RWPE1 (cell line): ENCODE results near the gene NPHS1.

Experiments used
- CTCF ChIA-PET: fragments of 350-600 bp; sonication (Branson Sonifier 250); formaldehyde crosslinking; extraction: SDS; loops from one replicate; lab custom pipeline; 2021; lab: Yijun Ruan, JAX
- POLR2A ChIA-PET: fragments of 400-600 bp; formaldehyde crosslinking; extraction: SDS; loops from one replicate; lab custom pipeline; 2020; ENCODE audit warnings: antibody characterized with exemption; ENCODE audit not compliant: low non-redundant PET; lab: Yijun Ruan, JAX
- DNase-seq: peaks from one replicate; pipeline ENCODE4 v3.0.0; 2012; ENCODE audit warnings: low spot score
- H3K27ac ChIP-seq: fragments of 450-650 bp; 2 replicates; pipeline ENCODE4 v1.5.1; 2017
- CTCF ChIP-seq: fragments of 450-650 bp; conservative IDR thresholded peaks from 2 replicates; pipeline ENCODE4 v1.5.1; 2017; ENCODE audit warnings: low read depth, mild to moderate bottlenecking

The NPHS1 gene

GRCh38 chr19:35793381-35794165 lies 58.7 kb downstream of the NPHS1 start:
- TF ChIP-seq CTCF, result no peak
- CTCF ChIA-PET, result no interaction called here

GRCh38 chr19:35792888-35793287 lies 59.4 kb downstream of the NPHS1 start:
- H3K27ac ChIP-seq, result no peak overlapping the region
- no peak for TF ChIP-seq CTCF
- DNase-seq, result no peak
- ChIA-PET CTCF (no interaction called here), POLR2A (no interaction called here)

More at GRCh38 chr19:35793381-35794165, 58.7 kb downstream of the NPHS1 start:
- POLR2A ChIA-PET, result no interaction called here
- no peak for DNase-seq
- no peak overlapping the region for H3K27ac ChIP-seq

GRCh38 chr19:35792312-35792711 lies 60.0 kb downstream of the NPHS1 start:
- TF ChIP-seq CTCF, result no peak
- ChIA-PET CTCF (no interaction called here), POLR2A (no interaction called here)
- no peak overlapping the region for H3K27ac ChIP-seq
- no peak for DNase-seq

- no peak for DNase-seq
- ChIA-PET POLR2A (no interaction called here), CTCF (no interaction called here)
- TF ChIP-seq CTCF, result no peak
- no peak overlapping the region for H3K27ac ChIP-seq
These were observed 60.5 kb downstream of the NPHS1 start for GRCh38 chr19:35791814-35792279.

- no peak for TF ChIP-seq CTCF
- no peak for DNase-seq
- ChIA-PET CTCF (interaction anchor here (0.6 kb wide), 1 partner anchor 9 kb away, joined by 3 read pairs; no protein-coding TSS in a partner anchor), POLR2A (no interaction called here)
- no peak overlapping the region for H3K27ac ChIP-seq
These were observed 61.1 kb downstream of the NPHS1 start for GRCh38 chr19:35790981-35791813.
